Vagina (tissue), 2 donors: ENCODE data around the gene APOBEC3G.

Experiments used
- POLR2AphosphoS5 ChIP-seq, 2 donors: sonication (generic); formaldehyde crosslinking; IDR thresholded peaks; one replicate each; pipeline ENCODE4 v1.9.0; 2017; ENCODE audit warnings: antibody characterized with exemption in 2 of 2, mild to moderate bottlenecking in 2 of 2, low read depth in 1 of 2; ENCODE audit not compliant: insufficient read depth in 1 of 2
- TF ChIP-seq, protein P1 (sequence below), 3 experiments: fragments of 450-650 bp in 2 of 3; fragments of 200-600 bp in 1 of 3; sonication (generic) in 1 of 3; IDR thresholded peaks; one replicate each; pipeline ENCODE4 v1.5.1; 2017 to 2019; ENCODE audit warnings: antibody characterized with exemption in 3 of 3, mild to moderate bottlenecking in 2 of 3, moderate library complexity in 2 of 3

DNA sequence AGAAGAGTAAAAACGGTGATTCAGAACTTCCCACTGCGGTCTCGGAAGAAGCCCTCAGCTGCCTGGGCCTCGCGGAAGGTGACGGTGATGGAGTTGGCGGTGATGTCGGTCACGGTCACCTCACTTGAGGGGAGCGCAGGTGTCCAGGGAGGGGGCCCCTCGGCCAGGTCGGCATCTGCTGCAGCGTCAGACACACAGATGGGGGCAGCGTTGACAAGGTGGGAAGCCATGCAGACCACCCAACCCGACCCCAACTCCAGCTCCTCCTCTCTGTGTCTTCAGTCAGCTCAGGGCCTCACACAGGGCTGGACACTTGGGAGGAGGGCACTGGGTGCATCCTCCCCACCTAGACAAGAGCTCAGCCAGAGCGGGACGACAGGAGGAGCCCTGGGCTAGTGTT lies 56.8 kb downstream of the APOBEC3G start:
- TF ChIP-seq, protein P1, sequence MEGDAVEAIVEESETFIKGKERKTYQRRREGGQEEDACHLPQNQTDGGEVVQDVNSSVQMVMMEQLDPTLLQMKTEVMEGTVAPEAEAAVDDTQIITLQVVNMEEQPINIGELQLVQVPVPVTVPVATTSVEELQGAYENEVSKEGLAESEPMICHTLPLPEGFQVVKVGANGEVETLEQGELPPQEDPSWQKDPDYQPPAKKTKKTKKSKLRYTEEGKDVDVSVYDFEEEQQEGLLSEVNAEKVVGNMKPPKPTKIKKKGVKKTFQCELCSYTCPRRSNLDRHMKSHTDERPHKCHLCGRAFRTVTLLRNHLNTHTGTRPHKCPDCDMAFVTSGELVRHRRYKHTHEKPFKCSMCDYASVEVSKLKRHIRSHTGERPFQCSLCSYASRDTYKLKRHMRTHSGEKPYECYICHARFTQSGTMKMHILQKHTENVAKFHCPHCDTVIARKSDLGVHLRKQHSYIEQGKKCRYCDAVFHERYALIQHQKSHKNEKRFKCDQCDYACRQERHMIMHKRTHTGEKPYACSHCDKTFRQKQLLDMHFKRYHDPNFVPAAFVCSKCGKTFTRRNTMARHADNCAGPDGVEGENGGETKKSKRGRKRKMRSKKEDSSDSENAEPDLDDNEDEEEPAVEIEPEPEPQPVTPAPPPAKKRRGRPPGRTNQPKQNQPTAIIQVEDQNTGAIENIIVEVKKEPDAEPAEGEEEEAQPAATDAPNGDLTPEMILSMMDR (IDR thresholded peaks at IDR 0.05): no peak
- no peak for TF ChIP-seq POLR2AphosphoS5 (IDR thresholded peaks at IDR 0.05; ENCODE audit: insufficient read depth in 1 of 2, low read depth in 1 of 2)
